SK-N-SH (cell line): ENCODE results near the gene GMPR2. TPM values are rescaled to one million over a fixed set of nuclear protein-coding genes. Genes with fewer than 3 reads are reported as not detected.

Source experiments
- CTCF ChIA-PET: fragments of 300-600, 350-600 bp; formaldehyde crosslinking; extraction: SDS; loops from one replicate; lab custom pipeline; 2021; lab: Yijun Ruan, JAX
- POLR2A ChIA-PET: fragments of 350-600 bp; sonication (Branson Sonifier 250); formaldehyde crosslinking; extraction: SDS; loops from one replicate; lab custom pipeline; 2020; ENCODE audit warnings: antibody characterized with exemption, inconsistent platforms; lab: Yijun Ruan, JAX
- DNase-seq: peaks from one replicate; pipeline ENCODE4 v3.0.0; 2012
- H2AFZ ChIP-seq: fragments of 200-600 bp; sonication (generic); 2 replicates; pipeline ENCODE4 v1.8.1; 2016; ENCODE audit warnings: antibody characterized with exemption, mild to moderate bottlenecking, low read depth
- H3F3A ChIP-seq: fragments of 200-600 bp; sonication (generic); replicated peaks from 2 replicates; pipeline ENCODE3; 2016; ENCODE audit warnings: antibody characterized with exemption, mild to moderate bottlenecking; ENCODE audit not compliant: insufficient read depth
- H3K27ac ChIP-seq, 2 experiments: fragments of 200-500 bp in 1 of 2; fragments of 200-600 bp in 1 of 2; sonication (Bioruptor generic) in 1 of 2; sonication (generic), shearing (Covaris generic) in 1 of 2; 2 replicates each; pipeline versions ENCODE4 v1.5.1 to v1.6.1; 2014 to 2016; ENCODE audit warnings: low read depth in 2 of 2, inconsistent platforms in 1 of 2, low read length in 1 of 2, mild to moderate bottlenecking in 1 of 2, mixed read lengths in 1 of 2
- H3K27me3 ChIP-seq: fragments of 200-600 bp; sonication (generic), shearing (Covaris generic); 2 replicates; pipeline ENCODE4 v1.6.1; 2016; ENCODE audit warnings: mixed run types; ENCODE audit not compliant: insufficient read depth
- H3K36me3 ChIP-seq, 2 experiments: fragments of 200-500 bp in 1 of 2; fragments of 200-600 bp in 1 of 2; sonication (Bioruptor generic) in 1 of 2; sonication (generic) in 1 of 2; replicated peaks in 1 of 2; 2 replicates each; pipeline versions ENCODE3 to v1.5.1; 2014 to 2016; ENCODE audit warnings: low read length in 1 of 2, mild to moderate bottlenecking in 1 of 2; ENCODE audit not compliant: insufficient read depth in 2 of 2, control insufficient read depth in 1 of 2
- H3K4me1 ChIP-seq, 2 experiments: fragments of 200-500 bp in 1 of 2; fragments of 200-600 bp in 1 of 2; sonication (Bioruptor generic) in 1 of 2; sonication (generic), shearing (Covaris generic) in 1 of 2; 2 replicates each; pipeline versions ENCODE4 v1.5.1 to v1.6.1; 2014 to 2016; ENCODE audit warnings: low read depth in 1 of 2, low read length in 1 of 2, mixed run types in 1 of 2; ENCODE audit not compliant: insufficient read depth in 2 of 2, control insufficient read depth in 1 of 2
- H3K4me2 ChIP-seq: fragments of 200-600 bp; sonication (generic), shearing (Covaris generic); 2 replicates; pipeline ENCODE4 v1.6.1; 2017; ENCODE audit warnings: mixed run types
- H3K4me3 ChIP-seq, 2 experiments: fragments of 200-500 bp in 1 of 2; fragments of 200-600 bp in 1 of 2; sonication (Bioruptor generic) in 1 of 2; sonication (generic), shearing (Covaris generic) in 1 of 2; 2 replicates each; pipeline versions ENCODE4 v1.5.1 to v1.8.1; 2014 to 2016; ENCODE audit warnings: low read depth in 2 of 2, inconsistent platforms in 1 of 2, low read length in 1 of 2, mild to moderate bottlenecking in 1 of 2, mixed read lengths in 1 of 2, moderate library complexity in 1 of 2
- H3K79me2 ChIP-seq: fragments of 200-600 bp; sonication (generic); 2 replicates; pipeline ENCODE4 v1.8.1; 2017; ENCODE audit warnings: mild to moderate bottlenecking; ENCODE audit not compliant: insufficient read depth
- H3K9ac ChIP-seq: fragments of 200-600 bp; sonication (generic); 2 replicates; pipeline ENCODE4 v1.6.1; 2017; ENCODE audit warnings: mixed run types
- H3K9me2 ChIP-seq: fragments of 200-600 bp; sonication (generic); 2 replicates; pipeline ENCODE4 v1.6.1; 2017; ENCODE audit warnings: mixed run types
- H3K9me3 ChIP-seq: fragments of 200-600 bp; sonication (generic); 2 replicates; pipeline ENCODE4 v1.6.1; 2017; ENCODE audit warnings: mixed run types, mild to moderate bottlenecking, moderate library complexity
- H4K20me1 ChIP-seq: fragments of 200-600 bp; sonication (generic); 2 replicates; pipeline ENCODE4 v1.6.1; 2017; ENCODE audit warnings: mild to moderate bottlenecking, mixed run types; ENCODE audit not compliant: insufficient read depth
- CHD2 ChIP-seq: fragments of 150-350 bp; IDR thresholded peaks from 2 replicates; pipeline ENCODE4 v1.6.1; 2018; ENCODE audit warnings: low read length; ENCODE audit not compliant: partially characterized antibody
- FOXJ3 ChIP-seq: sonication (generic); formaldehyde crosslinking; IDR thresholded peaks from 2 replicates; pipeline ENCODE4 v1.5.1; 2020; ENCODE audit warnings: mild to moderate bottlenecking, missing genetic modification reagents
- GABPA ChIP-seq: IDR thresholded peaks from 2 replicates; pipeline ENCODE4 v1.4.0; 2012; ENCODE audit warnings: low read depth, mild to moderate bottlenecking
- MAX ChIP-seq: IDR thresholded peaks from 2 replicates; pipeline ENCODE4 v1.4.0; 2012; ENCODE audit warnings: low read depth
- MEF2A ChIP-seq: IDR thresholded peaks from 2 replicates; pipeline ENCODE4 v1.4.0; 2012; ENCODE audit warnings: low read depth, borderline replicate concordance
- NFIC ChIP-seq: IDR thresholded peaks from 2 replicates; pipeline ENCODE4 v1.4.0; 2012; ENCODE audit warnings: borderline replicate concordance
- RAD21 ChIP-seq: IDR thresholded peaks from 2 replicates; pipeline ENCODE4 v1.6.1; 2012; ENCODE audit warnings: mild to moderate bottlenecking, low read length
- TAF1 ChIP-seq: IDR thresholded peaks from 2 replicates; pipeline ENCODE4 v1.6.1; 2012; ENCODE audit warnings: low read depth, mild to moderate bottlenecking, low read length, moderate library complexity, borderline replicate concordance
- TEAD4 ChIP-seq: IDR thresholded peaks from 2 replicates; pipeline ENCODE4 v1.4.0; 2012; ENCODE audit warnings: mild to moderate bottlenecking, borderline replicate concordance; ENCODE audit not compliant: insufficient read depth
- whole genome bisulfite sequencing: methylation state at CpG from one replicate; pipeline ENCODE4 v1.1.6; 2017; ENCODE audit warnings: low lambda C conversion rate; 5-methylcytosine and 5-hydroxymethylcytosine counted together
- polyA plus RNA-seq, 3 experiments: library from polyadenylated mRNA; depleted of rRNA; stranded (reverse); fragments of >200 nt; gene quantifications; 2 replicates each; pipeline ENCODE4 v1.2.3, GENCODE V29; 2012

The GMPR2 gene
- polyA plus RNA-seq, 1 of the 3 experiments (the other 2 are of a cell fraction), result 97.0 TPM

- no peaks in the 10 kb centered on the region for H4K20me1 ChIP-seq
- H3K36me3 ChIP-seq, result peaks cover 35 to 57% of the 10 kb centered on the region in 2 experiments
- no peak overlapping the region for H3K27ac ChIP-seq
- H3F3A ChIP-seq, result no peaks in the 10 kb centered on the region
- no peaks in the 10 kb centered on the region for H3K9me2 ChIP-seq
- H3K4me3 ChIP-seq, result no peak overlapping the region
- no peak for TF ChIP-seq FOXJ3
- no peak for TF ChIP-seq TEAD4
- TF ChIP-seq MEF2A, result no peak
- no peaks in the 10 kb centered on the region for H3K4me1 ChIP-seq
- no peak overlapping the region for H3K9ac ChIP-seq
- DNase-seq, result no peak
- ChIA-PET CTCF (interaction anchor here (1.8 kb wide), 1 partner anchor 43 kb away, joined by 4 read pairs; the partner anchor contains the start of gene IRF9), POLR2A (interaction anchor here (1.6 kb wide), 1 partner anchor 9 kb away, joined by 5 read pairs; the partner anchor contains the start of gene TM9SF1)
- no peaks in the 10 kb centered on the region for H3K9me3 ChIP-seq
- H3K79me2 ChIP-seq, result peaks cover 17% of the 10 kb centered on the region; the same call in 1 of the 2 replicates
- no peak overlapping the region for H2AFZ ChIP-seq
- 96% methylated on average over 7 of the region's 7 CpGs for WGBS
- no peak overlapping the region for H3K4me2 ChIP-seq
- no peaks in the 10 kb centered on the region for H3K27me3 ChIP-seq
These were observed 28.3 kb upstream of the GMPR2 start for GRCh38 chr14:24204163-24205146.

GRCh38 chr14:24206260-24207103 is 26.2 kb upstream of the GMPR2 start:
- Histone ChIP-seq H3K9me2 (no peaks in the 10 kb centered on the region), H3K4me1 (no peaks in the 10 kb centered on the region; a peak in 1 of 4 replicates), H3K36me3 (peaks cover 53 to 60% of the 10 kb centered on the region in 2 experiments), H3K4me3 (no peak overlapping the region), H3K27me3 (no peaks in the 10 kb centered on the region), H3K4me2 (no peak overlapping the region), H2AFZ (no peak overlapping the region), H4K20me1 (no peaks in the 10 kb centered on the region), H3F3A (no peaks in the 10 kb centered on the region), H3K9me3 (no peaks in the 10 kb centered on the region), H3K79me2 (peaks cover 14% of the 10 kb centered on the region), H3K9ac (no peak overlapping the region), H3K27ac (no peak overlapping the region)
- 96% methylated on average over 11 of the region's 11 CpGs for WGBS
- ChIA-PET CTCF (interaction anchor here (1.1 to 1.3 kb wide), 3 partner anchors 9 to 102 kb away, joined by 3 to 4 read pairs (median 4); partner anchors contain the start of genes CIDEB and MDP1), POLR2A (interaction anchor here (1.1 to 1.6 kb wide), 2 partner anchors 11 kb away, joined by 3 to 5 read pairs; partner anchors contain the start of gene TM9SF1)
- TF ChIP-seq GABPA (no peak), NFIC (no peak)
- no peak for DNase-seq

DNA sequence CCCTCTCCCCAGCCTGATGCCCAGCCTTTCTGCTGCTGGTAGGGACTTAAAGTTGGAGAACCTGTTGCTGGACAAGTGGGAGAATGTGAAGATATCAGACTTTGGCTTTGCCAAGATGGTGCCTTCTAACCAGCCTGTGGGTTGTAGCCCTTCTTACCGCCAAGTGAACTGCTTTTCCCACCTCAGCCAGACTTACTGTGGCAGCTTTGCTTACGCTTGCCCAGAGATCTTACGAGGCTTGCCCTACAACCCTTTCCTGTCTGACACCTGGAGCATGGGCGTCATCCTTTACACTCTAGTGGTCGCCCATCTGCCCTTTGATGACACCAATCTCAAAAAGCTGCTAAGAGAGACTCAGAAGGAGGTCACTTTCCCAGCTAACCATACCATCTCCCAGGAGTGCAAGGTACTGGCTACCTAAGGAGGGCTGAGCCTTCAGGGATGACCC is 25.6 kb upstream of the GMPR2 start:
- POLR2A ChIA-PET, result interaction anchor here (1.1 kb wide), 1 partner anchor 11 kb away, joined by 3 read pairs; the partner anchor contains the start of gene TM9SF1
- no peak for DNase-seq
- WGBS, result 94% methylated on average over 5 of the region's 5 CpGs
- Histone ChIP-seq H3K36me3 (peaks cover 55 to 56% of the 10 kb centered on the region in 2 experiments), H3K79me2 (peaks cover 18% of the 10 kb centered on the region), H3K9me3 (no peaks in the 10 kb centered on the region), H3F3A (peaks cover 3% of the 10 kb centered on the region), H3K9me2 (no peaks in the 10 kb centered on the region), H3K9ac (no peak overlapping the region), H3K27ac (no peak overlapping the region), H2AFZ (no peak overlapping the region), H4K20me1 (no peaks in the 10 kb centered on the region), H3K27me3 (no peaks in the 10 kb centered on the region), H3K4me3 (no peak overlapping the region), H3K4me1 (no peaks in the 10 kb centered on the region; a peak in 1 of 4 replicates), H3K4me2 (no peak overlapping the region)
- TF ChIP-seq CHD2, result no peak
- no peak for TF ChIP-seq NFIC
- TF ChIP-seq MAX, result no peak
- TF ChIP-seq RAD21, result no peak
- TF ChIP-seq TAF1, result no peak
- CTCF ChIA-PET, result interaction anchor here (1.1 to 1.2 kb wide), 2 partner anchors 9 to 101 kb away, joined by 3 to 4 read pairs; partner anchors contain the start of gene MDP1
